ENCODE measurements around the gene NIPAL4.

The NIPAL4 gene

DNA sequence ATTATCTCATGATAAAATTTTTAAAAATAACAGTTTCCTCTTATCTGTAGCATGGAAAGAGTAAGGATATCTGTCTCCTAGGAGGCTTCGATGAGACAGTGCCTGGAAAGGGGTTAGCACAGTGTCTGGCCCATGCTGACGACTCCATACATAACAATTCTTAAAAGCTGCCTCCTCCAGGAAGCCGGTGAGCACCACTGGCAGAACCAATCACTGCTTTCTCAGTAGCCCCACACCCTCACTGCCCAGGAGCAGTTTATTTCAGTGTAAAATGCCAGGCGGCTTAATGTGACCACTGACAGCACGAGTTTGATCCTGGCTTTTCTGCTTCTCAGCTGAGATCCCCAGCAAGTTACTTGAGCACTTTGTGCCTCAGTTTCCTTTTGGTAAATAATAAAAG is 1.2 kb upstream of the NIPAL4 start:
- H3K4me3 ChIP-seq (ENCODE audit: low read depth, low read length) = no peak overlapping the region
- no peak overlapping the region for H3K27ac ChIP-seq (ENCODE audit: extremely low read depth, low read depth, low read length)
- ChIA-PET POLR2A (no interaction called here), CTCF (interaction anchor here (0.7 to 2.1 kb wide), 4 partner anchors 13 to 111 kb away, joined by 3 to 12 read pairs (median 4); no protein-coding TSS in a partner anchor)
- H3K4me1 ChIP-seq (ENCODE audit: control insufficient read depth, insufficient read depth, low read length) = no peaks in the 10 kb centered on the region; the same call in 1 of the 2 replicates
- TF ChIP-seq ZNF248 (tag by site-specific recombination; IDR thresholded peaks at IDR 0.05) = no peak
- TF ChIP-seq ZNF785 (tag by site-specific recombination; IDR thresholded peaks at IDR 0.05) = no peak
- TF ChIP-seq ZXDB (tag by site-specific recombination; IDR thresholded peaks at IDR 0.05) = no peak
- TF ChIP-seq ZNF223 (tag by site-specific recombination; IDR thresholded peaks at IDR 0.05) = no peak
- no peak for TF ChIP-seq ZNF704 (tag by site-specific recombination; IDR thresholded peaks at IDR 0.05)
- H3K36me3 ChIP-seq (ENCODE audit: control insufficient read depth in 2 of 2, insufficient read depth in 1 of 2, low read length in 2 of 2) = no peaks in the 10 kb centered on the region
- H3K9me3 ChIP-seq (ENCODE audit: control insufficient read depth, insufficient read depth, low read depth, low read length) = no peaks in the 10 kb centered on the region

DNA sequence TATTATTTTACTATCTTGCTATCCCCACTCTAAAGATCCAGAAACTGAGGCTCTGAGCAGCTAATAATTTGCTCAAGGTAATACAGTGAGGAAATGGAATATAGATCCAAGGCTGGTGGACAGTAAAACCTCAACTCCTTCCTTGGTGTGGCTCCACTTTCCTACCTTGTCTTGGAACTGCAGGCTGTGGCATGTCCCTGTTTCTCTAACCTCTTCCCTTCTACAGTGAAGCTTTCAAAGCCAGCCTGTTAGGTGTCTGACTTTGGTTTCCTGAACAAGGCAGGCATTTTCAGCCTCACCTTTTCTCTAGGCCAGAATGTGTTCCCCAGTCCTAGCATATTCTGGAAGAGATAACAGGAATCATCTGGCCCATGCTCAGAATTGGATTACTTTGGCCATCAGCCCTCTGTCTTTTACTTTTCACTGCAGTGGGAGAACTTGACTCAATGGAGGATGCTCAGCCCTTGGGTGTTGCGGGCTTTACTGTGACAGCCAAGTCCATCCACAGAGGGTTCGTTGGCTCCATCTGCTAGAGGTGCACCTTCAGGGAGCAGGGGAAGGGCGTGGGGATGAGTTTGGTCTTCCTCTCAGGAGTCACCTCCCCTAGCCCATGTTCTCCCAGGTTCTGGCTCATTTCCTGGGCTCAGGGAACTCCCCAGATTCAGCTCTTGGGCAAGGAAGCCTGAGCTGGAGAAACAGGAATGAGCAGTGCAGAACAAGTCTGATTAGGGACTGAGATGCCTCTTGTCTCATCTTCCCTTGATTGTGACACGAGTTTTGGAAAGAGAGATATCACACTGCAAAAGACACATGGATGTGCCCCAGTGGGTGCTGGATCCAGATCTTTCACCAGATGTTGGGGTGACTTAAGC is 1.1 kb downstream of the NIPAL4 start:
- CTCF ChIA-PET = interaction anchor here (1.4 to 3.3 kb wide), 3 partner anchors 10 to 133 kb away, joined by 4 to 20 read pairs (median 6); no protein-coding TSS in a partner anchor
- H3K36me3 ChIP-seq (ENCODE audit: control insufficient read depth in 2 of 2, insufficient read depth in 1 of 2, low read length in 2 of 2) = no peaks in the 10 kb centered on the region
- H3K27ac ChIP-seq (ENCODE audit: extremely low read depth, low read depth, low read length) = no peak overlapping the region
- H3K4me3 ChIP-seq (ENCODE audit: low read depth, low read length) = no peak overlapping the region
- no peak for TF ChIP-seq ZNF677 (tag by site-specific recombination; IDR thresholded peaks at IDR 0.05)
- TF ChIP-seq, protein P1, sequence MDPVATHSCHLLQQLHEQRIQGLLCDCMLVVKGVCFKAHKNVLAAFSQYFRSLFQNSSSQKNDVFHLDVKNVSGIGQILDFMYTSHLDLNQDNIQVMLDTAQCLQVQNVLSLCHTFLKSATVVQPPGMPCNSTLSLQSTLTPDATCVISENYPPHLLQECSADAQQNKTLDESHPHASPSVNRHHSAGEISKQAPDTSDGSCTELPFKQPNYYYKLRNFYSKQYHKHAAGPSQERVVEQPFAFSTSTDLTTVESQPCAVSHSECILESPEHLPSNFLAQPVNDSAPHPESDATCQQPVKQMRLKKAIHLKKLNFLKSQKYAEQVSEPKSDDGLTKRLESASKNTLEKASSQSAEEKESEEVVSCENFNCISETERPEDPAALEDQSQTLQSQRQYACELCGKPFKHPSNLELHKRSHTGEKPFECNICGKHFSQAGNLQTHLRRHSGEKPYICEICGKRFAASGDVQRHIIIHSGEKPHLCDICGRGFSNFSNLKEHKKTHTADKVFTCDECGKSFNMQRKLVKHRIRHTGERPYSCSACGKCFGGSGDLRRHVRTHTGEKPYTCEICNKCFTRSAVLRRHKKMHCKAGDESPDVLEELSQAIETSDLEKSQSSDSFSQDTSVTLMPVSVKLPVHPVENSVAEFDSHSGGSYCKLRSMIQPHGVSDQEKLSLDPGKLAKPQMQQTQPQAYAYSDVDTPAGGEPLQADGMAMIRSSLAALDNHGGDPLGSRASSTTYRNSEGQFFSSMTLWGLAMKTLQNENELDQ (tag by site-specific recombination; IDR thresholded peaks at IDR 0.05; ENCODE audit: low read depth) = no peak
- TF ChIP-seq HOXC10 (CRISPR knock-in tag; IDR thresholded peaks at IDR 0.05) = no peak
- no peak for TF ChIP-seq ZNF426 (tag by site-specific recombination; IDR thresholded peaks at IDR 0.05)
- TF ChIP-seq ZNF514 (tag by site-specific recombination; IDR thresholded peaks at IDR 0.05) = no peak
- TF ChIP-seq ZNF670 (tag by site-specific recombination; IDR thresholded peaks at IDR 0.05; ENCODE audit: low read depth) = no peak
- no peaks in the 10 kb centered on the region for H3K9me3 ChIP-seq (ENCODE audit: control insufficient read depth, insufficient read depth, low read depth, low read length)
- H3K4me1 ChIP-seq (ENCODE audit: control insufficient read depth, insufficient read depth, low read length) = no peaks in the 10 kb centered on the region; the same call in 1 of the 2 replicates
- POLR2A ChIA-PET = no interaction called here

DNA sequence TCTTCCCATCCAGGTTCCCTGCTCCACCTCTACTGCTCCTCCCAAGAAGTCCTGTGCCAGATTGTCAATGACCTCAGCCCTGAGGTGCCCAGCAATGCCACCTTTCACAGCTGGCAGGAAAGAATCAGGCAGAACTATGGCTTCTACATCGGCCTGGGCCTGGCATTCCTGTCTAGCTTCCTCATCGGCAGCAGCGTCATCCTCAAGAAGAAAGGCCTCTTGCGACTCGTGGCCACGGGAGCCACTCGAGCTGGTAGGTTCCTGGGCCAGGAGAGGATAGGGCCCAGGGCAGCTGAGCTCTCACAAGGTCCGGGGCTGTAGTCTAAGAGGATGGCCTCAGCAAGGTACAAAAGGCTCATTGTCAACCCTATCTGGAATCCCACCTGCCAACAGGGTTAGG is 3.1 kb downstream of the NIPAL4 start:
- TF ChIP-seq ZNF830 (tag by site-specific recombination; IDR thresholded peaks at IDR 0.05; ENCODE audit: low read depth) (no peak), SP2 (tag by site-specific recombination; IDR thresholded peaks at IDR 0.05) (no peak), GLI2 (tag by site-specific recombination; IDR thresholded peaks at IDR 0.05; ENCODE audit: borderline replicate concordance, low read depth) (no peak)
- H3K27ac ChIP-seq (ENCODE audit: extremely low read depth, low read depth, low read length) = no peak overlapping the region
- CTCF ChIA-PET = interaction anchor here (0.6 to 3.3 kb wide), 2 partner anchors 8 to 136 kb away, joined by 3 to 20 read pairs; no protein-coding TSS in a partner anchor
- H3K4me3 ChIP-seq (ENCODE audit: low read depth, low read length) = no peak overlapping the region
- H3K9me3 ChIP-seq (ENCODE audit: control insufficient read depth, insufficient read depth, low read depth, low read length) = no peaks in the 10 kb centered on the region
- POLR2A ChIA-PET = no interaction called here
- H3K36me3 ChIP-seq (ENCODE audit: control insufficient read depth in 2 of 2, insufficient read depth in 1 of 2, low read length in 2 of 2) = no peaks in the 10 kb centered on the region
- H3K4me1 ChIP-seq (ENCODE audit: control insufficient read depth, insufficient read depth, low read length) = no peaks in the 10 kb centered on the region; the same call in 1 of the 2 replicates
